ENCODE measurements around the gene TMEM170B.

Gene TMEM170B

DNA sequence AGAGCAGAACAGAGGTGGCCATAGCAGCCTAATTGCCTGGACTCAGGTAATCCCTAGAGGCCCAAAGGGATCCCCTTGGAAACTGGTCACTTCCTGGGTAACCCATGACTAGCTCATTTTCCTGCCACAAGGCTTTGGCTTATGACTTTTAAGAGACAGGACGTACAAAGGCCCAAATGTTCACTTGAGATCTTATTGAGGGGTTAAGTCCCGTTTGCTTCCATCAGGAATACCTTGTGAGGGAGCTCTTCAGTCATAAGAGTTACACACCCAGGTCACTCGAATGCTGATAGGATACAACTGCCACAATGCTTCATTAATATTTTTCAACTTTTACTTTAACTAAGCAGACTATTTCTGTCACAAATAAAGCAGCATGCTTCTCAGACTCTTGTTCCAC is 51.7 kb downstream of the TMEM170B start:
- DNase-seq: no peak

DNA sequence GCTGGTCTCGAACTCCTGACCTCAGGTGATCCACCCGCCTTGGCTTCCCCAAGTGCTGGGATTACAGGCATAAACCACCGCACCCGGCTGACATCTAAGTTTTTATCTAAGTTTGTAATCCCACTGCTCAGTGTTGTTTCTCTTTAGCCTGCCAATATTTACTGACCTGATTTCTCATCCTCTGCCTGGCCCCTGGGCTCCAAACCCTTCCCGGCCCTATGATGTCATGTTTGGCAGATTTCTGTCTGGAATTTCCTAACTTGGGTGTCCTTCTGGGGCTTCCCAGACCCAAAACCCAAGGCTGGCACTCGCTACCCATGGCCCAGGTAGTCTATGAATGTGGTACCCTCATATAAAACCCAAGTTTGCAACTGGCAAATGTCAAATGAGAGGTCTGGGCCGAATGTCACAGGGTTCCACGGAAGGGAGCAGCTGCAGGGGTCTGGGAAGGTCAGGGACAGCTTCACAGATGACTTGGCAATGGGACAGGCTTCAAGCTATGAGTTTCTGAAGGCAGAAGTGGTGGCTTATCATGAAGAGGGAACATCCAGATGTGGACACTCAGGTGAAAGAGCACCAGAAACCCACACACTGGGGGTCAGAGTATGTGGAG is 54.9 kb downstream of the TMEM170B start:
- no peak for DNase-seq

DNA sequence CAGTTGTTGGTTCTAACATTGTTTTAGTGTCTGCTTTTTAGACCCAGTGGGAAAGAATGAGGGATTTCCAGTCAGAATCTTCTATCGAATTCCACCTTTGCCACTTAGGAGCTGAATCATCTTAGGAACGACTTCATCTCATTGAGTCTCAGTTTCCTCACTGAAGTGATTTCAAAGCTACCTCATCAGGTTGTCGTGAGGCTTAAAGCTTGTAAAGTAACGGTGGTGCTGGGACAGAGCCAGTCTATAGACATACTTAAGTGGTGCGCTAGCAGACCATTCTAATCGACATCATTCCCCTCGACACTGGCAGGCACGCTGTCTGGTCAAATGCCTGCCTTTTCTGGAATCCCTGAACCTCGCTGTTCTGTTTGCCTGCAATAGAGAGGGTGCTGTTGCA is 55.5 kb downstream of the TMEM170B start:
- DNase-seq: no peak

DNA sequence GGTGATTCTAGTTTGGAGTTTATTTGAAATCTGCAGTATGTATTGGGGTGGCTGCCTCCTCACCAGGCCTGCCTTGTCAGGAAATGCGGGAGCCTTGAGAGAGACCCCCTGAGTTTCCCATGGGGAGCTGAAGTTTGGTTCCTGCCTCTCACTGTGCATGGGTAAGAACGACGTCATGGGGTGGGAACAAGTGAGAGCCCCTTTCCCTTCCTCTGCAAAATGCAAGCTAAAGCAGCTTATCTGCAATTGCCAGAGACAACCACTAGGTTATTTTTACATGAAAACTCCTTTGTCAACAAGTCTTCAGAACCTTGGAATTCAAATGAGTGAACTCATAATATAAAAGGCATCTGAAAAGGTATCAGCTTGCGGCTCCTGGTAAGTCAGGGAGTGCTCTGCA is 58.4 kb downstream of the TMEM170B start:
- no peak for DNase-seq

DNA sequence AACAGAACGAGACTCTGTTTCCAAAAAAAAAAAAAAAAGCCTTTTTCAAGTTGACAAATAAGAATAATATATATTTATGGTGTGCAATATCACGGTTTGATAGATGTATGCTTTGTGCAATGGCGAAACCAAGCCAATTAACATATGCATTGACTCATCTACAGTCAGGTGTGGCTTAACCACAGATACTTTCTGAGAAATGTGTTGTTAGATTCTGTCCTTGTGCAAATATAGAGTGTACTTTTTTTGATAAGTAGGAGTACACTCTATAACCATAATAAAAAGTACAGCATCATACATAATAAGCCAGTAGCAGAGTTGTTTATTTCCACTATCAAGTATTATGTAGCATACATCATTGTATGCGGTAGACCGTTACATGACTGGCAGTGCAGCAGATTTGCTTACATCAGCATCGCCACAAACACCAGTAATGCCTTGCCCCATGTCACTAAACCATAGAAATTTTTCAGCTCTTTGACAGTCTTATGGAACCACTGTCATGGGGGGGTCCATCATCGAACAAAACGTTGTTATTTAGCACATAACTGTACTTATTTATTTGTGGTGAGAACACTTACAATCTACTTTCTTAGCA is 59.2 kb downstream of the TMEM170B start:
- no peak for DNase-seq

DNA sequence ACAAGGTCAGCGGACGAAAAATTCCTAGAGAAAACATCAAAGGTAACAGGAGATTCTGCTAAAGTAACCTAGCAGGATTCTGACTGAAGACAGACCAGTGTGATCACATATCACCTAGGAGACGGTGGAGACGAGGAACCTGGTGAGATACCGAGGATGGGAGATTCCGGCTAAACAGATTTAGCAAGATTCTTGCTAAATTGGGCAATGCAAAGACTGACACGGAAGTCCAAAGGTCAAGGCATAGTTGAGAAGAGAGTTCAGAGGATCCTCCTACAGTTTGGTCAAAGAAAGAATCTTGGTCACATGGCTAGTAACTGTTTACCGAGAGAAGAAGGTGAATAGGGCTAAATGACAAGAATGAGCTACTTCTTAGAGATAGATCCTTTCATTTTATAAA is 61.1 kb downstream of the TMEM170B start:
- DNase-seq: no peak

DNA sequence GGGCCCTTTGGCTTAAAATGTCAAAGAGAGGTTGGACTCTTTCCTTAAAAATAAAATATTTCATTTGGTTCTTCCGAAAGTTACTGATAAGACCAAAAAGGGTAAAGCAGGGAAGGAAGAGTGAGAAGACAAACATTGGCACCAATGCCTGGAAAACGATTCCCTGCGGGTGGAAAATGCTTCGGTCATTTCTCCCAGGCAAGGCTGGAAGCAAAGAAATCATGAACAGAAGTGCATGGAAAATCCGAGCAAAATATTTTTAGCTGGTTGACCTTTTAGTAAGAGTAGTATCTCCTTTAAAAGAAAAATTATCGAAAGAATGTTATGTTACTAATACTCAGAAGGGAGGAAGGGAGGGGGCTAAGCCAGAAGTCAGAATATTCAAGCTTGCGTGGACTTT is 62.7 kb downstream of the TMEM170B start:
- DNase-seq: no peak

DNA sequence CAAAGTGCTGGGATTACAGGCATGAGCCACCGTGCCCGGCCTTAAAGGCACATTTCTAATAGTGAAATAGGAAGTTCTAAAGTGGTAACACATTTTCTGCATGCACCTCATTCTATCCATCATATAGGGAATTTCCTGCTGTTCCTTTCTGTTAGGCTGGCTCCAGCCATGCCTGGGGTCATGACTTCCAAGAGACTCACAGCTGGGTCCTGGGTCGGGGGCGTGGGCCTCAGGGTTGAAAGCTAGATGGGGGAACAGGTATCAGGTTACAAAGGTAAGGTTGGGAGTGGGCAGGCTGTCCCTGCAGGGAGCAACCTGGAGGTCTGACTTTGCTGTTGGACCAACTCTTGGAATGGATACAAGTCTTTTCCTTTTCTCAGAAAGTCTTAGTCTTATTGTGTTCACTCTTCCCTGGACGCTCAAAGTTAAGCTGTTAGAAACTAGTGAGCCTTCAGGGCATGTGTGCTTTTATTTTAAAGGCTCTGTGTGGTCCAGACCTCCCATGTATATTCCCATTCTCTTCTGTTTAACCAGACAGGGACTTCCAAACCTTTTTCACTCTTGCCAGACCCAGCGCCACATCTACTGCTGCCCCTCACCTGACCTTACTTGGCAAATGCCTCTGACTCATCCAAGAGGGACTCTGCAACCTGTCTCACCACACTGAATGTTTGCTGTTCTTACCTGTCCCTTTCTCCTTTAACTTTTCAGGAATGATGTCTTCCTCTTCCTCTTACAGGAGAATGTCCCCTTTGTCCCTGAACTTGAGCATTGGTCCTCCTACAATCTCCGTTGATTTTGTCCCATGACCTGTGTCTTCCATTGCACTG is 64.4 kb downstream of the TMEM170B start:
- no peak for DNase-seq

DNA sequence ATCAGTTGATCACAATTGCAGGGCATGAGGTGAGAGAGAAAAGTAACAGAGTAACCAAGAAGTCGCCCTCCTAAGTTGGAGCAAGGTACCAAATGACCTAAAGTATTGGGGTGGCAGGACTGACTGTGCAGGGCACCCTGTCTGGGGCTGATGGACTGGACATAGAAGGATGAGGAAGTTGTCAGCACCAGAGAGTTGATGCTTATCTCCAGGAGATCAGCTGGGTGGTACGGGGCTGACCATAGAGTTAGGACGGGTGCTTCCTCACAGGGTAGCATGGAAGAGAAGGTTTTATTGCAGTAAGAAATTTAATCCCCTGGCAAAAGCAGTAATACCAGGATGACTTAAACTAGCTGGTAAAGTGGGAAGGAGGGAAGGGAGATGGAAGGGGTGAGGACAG is 66.7 kb downstream of the TMEM170B start:
- DNase-seq: no peak

DNA sequence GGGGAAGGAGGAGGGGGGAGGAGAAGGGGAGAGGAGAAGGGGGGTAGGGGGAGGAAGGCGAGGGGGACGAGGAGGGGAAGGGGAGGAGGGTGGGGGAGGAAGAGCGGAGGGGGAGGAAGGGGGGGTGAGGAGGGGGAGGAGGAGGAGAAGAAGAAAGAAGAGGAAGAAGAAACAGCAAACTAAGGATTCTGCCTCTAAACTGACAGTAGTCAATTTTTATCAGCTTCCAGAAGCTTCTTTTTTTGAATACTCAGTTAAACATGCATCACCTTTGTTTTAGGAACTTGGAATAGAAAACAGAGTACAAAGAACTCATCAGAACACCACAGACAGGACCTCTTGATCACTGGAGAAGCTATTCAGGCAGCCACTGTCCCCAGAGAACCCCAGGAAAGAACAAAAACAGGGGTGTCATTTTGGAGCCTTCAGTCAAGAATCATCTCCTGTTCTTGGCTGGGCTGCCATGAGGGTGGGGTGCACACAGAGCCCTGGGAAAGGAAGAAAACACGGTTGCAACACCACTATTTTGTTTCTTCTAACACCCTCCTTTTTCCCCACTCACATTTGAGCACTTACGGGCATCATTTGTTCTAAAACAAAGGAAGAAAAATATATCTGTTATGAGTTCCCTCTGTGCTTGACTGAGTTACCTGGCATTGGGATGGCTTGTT is 67.4 kb downstream of the TMEM170B start:
- DNase-seq: no peak

DNA sequence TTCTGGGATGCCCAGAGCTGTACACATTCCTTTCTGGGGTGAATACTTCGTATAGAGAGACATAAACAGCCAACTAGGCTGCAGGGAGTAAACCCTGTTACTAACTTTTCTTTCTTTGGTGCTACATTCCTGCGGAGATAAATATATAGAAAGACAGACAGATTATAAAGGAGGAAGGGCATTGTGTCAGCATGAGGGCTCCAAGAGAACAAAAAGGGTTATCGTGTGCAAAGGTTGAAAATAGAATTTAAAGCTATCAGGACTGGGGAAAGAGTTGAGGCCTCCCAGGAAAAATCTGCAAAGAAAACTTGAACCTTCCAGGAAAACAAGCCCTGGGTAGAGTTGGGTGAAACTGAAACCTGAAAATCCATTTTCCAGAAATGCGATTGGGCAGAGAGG is 68.0 kb downstream of the TMEM170B start:
- no peak for DNase-seq

DNA sequence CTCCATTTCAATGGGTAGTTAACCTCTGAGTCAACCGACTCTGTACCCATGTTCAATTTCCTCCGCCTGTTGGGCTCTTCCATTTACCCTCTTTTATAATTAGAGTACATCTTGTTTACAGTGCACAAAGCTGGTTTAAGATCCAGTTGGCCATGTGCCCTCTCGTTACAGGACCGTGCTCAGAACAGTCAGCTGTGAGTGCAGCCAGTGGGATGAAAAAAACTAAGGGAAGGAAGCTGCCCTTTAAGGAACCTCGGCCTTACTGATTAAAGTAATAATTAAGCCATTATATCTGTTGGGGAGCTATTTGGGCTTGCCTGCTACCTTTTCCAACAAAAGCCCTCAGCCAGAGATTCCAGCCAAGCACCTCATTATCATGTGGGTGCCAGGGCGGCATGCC is 68.8 kb downstream of the TMEM170B start:
- no peak for DNase-seq

DNA sequence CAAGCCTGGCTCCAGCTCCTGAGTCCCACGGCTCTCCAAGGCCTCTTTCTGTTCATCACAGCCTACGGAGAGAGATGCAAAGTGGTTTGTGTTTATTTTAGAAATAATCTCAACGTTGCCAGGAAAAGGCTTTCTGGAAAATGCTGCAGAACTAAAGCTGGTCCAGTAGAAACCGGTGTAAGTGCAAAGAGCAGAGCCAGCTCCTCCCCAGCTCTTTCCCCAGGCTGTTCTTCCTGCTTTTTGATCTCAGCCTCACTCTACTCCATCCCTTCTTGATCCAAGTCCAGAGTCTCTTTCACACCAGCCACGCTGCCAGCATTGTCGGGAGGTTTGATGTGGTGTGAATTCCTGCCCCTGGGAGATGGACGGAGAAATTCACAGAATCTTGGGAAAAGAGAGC is 69.8 kb downstream of the TMEM170B start:
- DNase-seq: no peak

DNA sequence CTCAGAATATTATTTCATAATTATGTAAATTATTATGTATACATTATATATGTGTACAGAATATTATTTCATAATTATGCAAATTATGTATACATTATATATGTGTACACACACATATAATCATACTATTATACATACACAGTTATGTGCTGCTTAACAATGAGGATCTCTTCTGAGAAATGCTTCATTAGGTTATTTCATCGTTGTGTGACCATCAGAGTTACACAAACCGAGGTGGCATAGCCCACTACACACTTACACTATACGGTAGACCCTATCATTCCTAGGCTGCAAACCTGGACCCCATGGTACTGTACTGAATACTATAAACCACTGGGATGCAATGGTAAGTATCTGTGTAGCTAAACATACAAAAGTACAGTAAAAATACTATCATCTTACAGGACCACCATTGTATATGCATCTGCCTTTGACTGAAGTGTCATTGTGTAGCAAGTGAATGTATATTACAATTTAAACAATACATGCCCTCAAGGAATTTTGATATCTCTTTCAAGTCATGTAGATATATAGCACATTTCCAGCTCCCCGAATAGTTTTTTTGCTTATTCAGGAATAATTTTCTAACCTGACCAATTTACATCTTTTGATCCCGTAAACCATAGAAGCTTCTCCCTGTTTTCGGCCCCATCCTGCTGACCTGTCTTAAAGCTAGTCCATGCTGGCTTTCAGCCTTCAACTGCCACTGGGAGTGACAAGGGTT is 71.2 kb downstream of the TMEM170B start:
- no peak for DNase-seq

DNA sequence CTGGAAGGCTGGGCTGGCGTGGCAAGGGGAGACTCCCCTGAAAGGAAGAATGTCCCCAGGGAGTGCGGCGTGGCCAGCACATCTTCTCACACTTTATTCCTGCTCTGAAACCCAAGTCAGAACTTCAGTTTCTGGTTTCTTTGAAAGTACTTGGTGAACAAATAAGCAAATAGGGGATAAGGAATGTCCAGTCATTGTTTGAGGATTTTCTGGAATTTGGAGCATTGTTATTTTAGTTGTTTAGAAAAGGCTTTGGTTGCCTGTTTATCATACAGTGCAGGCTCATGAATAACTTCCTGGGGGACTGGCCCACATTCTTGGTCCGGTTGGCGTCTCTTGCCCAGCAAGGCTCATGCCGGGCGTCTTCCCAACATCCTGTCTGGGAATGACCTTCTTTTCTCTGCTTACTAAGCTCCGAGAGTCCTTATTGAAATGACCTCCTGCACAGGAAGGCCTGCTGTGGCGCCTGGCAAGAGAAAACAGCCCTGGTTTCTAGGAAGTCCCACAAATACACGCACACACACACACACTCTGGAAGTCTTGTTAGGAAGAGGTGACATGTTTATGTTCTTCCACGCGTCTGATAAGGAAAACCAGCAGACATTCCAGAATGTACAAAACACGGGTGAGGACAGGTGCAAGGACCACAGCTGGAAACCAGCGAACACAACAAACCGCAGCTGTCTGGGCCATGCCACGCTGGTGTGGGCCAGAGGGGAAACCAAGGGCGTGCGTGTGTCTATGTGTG is 71.9 kb downstream of the TMEM170B start:
- DNase-seq: no peak

DNA sequence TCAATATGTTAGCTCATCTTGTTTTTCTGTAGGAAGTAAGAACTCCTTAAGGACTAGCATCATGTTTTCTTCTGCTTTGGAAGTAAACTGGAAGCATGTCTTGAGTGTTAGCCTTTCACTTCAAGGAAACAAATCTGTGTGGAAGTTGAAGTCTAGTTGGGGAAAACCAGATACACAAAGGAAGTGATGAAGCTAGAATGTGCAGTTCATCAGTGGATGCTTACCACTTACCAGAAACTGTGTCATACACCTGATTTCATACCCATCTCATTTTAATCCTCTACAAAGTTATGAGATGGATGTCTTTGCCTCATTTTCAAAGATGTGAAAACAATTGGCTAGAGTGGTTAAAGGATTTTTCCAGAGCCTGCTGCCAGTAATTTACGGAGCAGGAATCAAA is 75.8 kb downstream of the TMEM170B start:
- DNase-seq: no peak

DNA sequence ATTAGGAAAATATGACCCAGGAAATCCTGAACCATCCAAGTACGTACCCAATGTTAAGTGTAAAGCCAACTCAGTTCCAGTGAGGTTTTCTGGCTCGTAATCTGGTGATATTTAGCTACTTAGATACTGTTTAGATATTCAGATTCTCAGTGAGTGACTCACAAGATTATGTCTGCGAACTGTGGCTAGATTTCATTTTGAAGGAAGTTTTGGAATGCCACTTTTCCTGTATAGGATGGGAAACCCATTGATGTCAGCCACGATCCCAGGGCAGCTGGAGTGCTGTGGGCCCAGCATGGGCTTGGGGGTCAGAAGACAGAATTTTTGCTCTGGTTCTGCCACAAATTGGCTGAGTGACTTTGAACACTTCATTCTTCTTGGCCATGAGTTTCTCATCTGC is 76.3 kb downstream of the TMEM170B start:
- no peak for DNase-seq

DNA sequence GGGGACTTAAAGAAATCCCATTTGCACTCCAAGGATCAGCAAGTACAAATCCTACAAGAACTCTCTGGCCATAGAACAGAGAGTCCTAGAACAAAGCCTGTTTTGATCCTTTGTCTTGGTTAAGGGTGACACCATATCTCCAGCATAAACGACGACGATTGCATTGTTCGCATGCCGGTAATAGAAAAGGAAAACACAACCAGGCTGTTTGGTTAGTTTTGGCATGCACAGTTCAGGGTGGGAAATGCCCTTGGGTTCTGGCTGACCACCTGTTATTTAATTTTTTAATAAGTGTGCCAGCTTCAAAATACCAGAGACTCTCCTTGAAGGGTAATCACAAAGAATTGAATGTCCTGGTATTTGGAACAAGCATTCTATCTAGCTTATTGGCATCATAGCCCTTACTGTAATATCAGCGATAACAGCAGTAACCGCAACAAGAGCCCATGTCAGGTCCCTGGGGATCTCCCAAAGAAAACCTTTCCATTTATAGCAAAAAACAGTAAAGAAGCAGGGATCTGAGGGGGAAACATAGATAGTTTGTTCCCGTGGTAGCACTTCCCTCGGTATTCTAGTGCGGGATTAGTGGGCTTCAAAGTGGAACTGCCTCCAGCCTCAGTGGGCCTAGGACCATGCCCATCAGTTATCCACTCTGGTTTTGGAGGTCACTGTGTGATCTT is 77.1 kb downstream of the TMEM170B start:
- no peak for DNase-seq

DNA sequence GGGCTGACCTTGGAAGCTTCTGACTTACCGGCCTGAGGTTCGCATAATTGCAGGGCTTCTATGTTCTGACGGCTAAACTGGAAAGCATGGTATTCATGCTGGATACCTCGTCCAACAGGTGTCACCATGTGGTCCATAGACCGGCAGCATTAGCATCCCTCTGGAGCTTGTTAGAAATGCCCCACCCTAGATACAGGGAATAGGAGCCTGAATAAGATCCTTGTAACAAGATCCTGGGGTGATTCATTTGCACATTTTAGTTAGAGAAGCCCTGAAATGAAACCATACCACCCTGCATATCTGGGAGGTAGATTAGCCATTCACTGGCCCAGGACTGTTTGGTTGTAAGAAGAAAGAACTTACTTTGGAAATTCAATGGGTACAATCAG is 77.7 kb downstream of the TMEM170B start:
- DNase-seq: no peak

DNA sequence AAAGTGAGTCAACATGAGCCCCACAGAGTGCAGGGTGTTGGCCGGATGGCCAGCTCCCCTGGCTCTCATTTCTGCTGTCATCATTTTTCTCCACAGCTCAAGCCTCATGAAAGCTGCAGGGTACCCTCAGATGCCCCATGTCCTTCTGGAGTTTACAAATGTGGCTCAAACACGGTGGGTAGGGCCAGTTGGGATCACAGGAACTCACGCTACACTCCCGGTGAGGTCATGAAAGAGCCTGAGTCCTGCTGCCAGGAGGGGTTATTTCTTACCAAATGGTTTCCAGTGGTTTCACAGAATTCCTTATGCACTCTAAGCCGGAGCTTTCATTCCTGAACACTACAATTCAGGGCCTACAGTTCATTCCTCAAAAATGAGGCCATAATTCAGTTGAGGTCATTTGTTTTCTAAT is 78.7 kb downstream of the TMEM170B start:
- DNase-seq: no peak

DNA sequence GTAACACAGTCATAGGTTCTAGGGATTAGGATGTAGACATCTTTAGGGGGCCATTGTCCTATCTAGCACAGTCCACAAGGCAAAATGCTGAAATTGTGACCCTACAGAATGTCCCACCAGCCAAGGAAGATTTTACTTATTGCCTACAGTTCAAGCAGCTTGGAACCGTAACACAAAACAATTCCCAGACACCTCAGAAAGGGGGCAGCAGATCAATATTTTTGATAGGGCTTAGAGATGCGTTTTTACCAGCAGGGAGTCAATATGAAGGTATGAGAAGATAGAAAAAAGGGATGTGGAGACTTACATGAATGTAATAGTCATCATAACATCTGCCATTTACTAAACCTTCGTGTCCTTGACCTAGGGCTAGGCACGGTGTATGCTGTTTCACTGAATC is 81.0 kb downstream of the TMEM170B start:
- no peak for DNase-seq

DNA sequence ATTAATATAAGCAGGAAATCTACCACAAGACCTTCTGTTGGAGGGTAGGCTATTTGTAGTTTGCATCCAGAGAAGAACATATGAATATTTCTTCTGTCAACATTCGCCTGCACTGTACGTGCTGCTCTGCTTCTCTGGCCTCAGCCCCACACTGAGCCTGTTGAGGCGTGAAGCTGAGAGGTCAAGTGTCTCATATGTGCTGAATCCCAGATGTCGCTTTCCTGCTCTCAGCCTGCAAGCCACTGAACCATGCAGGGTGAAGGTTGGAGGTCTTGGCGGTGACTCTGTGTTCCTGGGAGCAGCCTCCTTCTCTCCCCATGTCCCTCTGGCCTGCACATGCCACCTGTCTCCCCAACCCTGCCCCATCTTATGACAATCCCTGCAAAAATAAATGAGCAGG is 83.6 kb downstream of the TMEM170B start:
- no peak for DNase-seq
